ENCODE results near the gene VIT.

The VIT gene

GRCh38 chr2:36701918-36702317 lies 5.4 kb downstream of the VIT start:
- H3F3A ChIP-seq (ENCODE audit: low read depth): no peaks in the 10 kb centered on the region
- no peaks in the 10 kb centered on the region for H4K20me1 ChIP-seq (ENCODE audit: insufficient read depth, low read length, poor library complexity, severe bottlenecking)
- no peaks in the 10 kb centered on the region for H3K4me1 ChIP-seq (ENCODE audit: insufficient read depth, low read length, poor library complexity, severe bottlenecking)
- no peak overlapping the region for H3K9ac ChIP-seq (ENCODE audit: low read depth, low read length, poor library complexity, severe bottlenecking)
- H3K4me2 ChIP-seq (ENCODE audit: low read depth, low read length, poor library complexity, severe bottlenecking): no peak overlapping the region
- TF ChIP-seq CTCF (conservative IDR thresholded peaks at IDR 0.05; ENCODE audit: low read length): no peak
- H3K79me2 ChIP-seq (ENCODE audit: insufficient read depth, low read length): no peaks in the 10 kb centered on the region
- H2AFZ ChIP-seq (ENCODE audit: low read length): no peak overlapping the region
- H3K9me3 ChIP-seq (ENCODE audit: insufficient read depth, low read depth, low read length): no peaks in the 10 kb centered on the region
- H3K9me2 ChIP-seq (replicated peaks; ENCODE audit: low read depth, low read length): no peaks in the 10 kb centered on the region
- no peaks in the 10 kb centered on the region for H3K27me3 ChIP-seq (ENCODE audit: insufficient read depth, low read length, poor library complexity, severe bottlenecking)
- H3K4me3 ChIP-seq (ENCODE audit: low read length, poor library complexity, severe bottlenecking): no peak overlapping the region
- H3K36me3 ChIP-seq (ENCODE audit: insufficient read depth, low read length): no peaks in the 10 kb centered on the region

- H4K20me1 ChIP-seq (ENCODE audit: insufficient read depth, low read length, poor library complexity, severe bottlenecking): no peaks in the 10 kb centered on the region
- H3K79me2 ChIP-seq (ENCODE audit: insufficient read depth, low read length): no peaks in the 10 kb centered on the region
- no peak overlapping the region for H3K4me3 ChIP-seq (ENCODE audit: low read length, poor library complexity, severe bottlenecking)
- TF ChIP-seq EZH2phosphoT487 (IDR thresholded peaks at IDR 0.05; ENCODE audit: borderline replicate concordance) (no peak), CTCF (conservative IDR thresholded peaks at IDR 0.05; ENCODE audit: low read length) (no peak)
- no peaks in the 10 kb centered on the region for H3K36me3 ChIP-seq (ENCODE audit: insufficient read depth, low read length)
- no peaks in the 10 kb centered on the region for H3K9me2 ChIP-seq (replicated peaks; ENCODE audit: low read depth, low read length)
- H2AFZ ChIP-seq (ENCODE audit: low read length): no peak overlapping the region
- H3K9ac ChIP-seq (ENCODE audit: low read depth, low read length, poor library complexity, severe bottlenecking): no peak overlapping the region
- no peaks in the 10 kb centered on the region for H3K9me3 ChIP-seq (ENCODE audit: insufficient read depth, low read depth, low read length)
- no peaks in the 10 kb centered on the region for H3F3A ChIP-seq (ENCODE audit: low read depth)
- H3K4me1 ChIP-seq (ENCODE audit: insufficient read depth, low read length, poor library complexity, severe bottlenecking): no peaks in the 10 kb centered on the region
- no peaks in the 10 kb centered on the region for H3K27me3 ChIP-seq (ENCODE audit: insufficient read depth, low read length, poor library complexity, severe bottlenecking)
- no peak overlapping the region for H3K4me2 ChIP-seq (ENCODE audit: low read depth, low read length, poor library complexity, severe bottlenecking)
These were observed 6.3 kb downstream of the VIT start for GRCh38 chr2:36702781-36703180.

- no peak overlapping the region for H3K9ac ChIP-seq (ENCODE audit: low read depth, low read length, poor library complexity, severe bottlenecking)
These were observed 8.1 kb downstream of the VIT start for GRCh38 chr2:36704475-36705150.

More at GRCh38 chr2:36704475-36705150, 8.1 kb downstream of the VIT start:
- Histone ChIP-seq H3K4me3 (ENCODE audit: low read length, poor library complexity, severe bottlenecking) (no peak overlapping the region), H3K9me3 (ENCODE audit: insufficient read depth, low read depth, low read length) (no peaks in the 10 kb centered on the region), H3K4me2 (ENCODE audit: low read depth, low read length, poor library complexity, severe bottlenecking) (no peak overlapping the region), H3K9me2 (replicated peaks; ENCODE audit: low read depth, low read length) (no peaks in the 10 kb centered on the region), H3K36me3 (ENCODE audit: insufficient read depth, low read length) (no peaks in the 10 kb centered on the region), H3K27me3 (ENCODE audit: insufficient read depth, low read length, poor library complexity, severe bottlenecking) (no peaks in the 10 kb centered on the region), H3K4me1 (ENCODE audit: insufficient read depth, low read length, poor library complexity, severe bottlenecking) (no peaks in the 10 kb centered on the region), H3F3A (ENCODE audit: low read depth) (no peaks in the 10 kb centered on the region), H3K79me2 (ENCODE audit: insufficient read depth, low read length) (no peaks in the 10 kb centered on the region), H4K20me1 (ENCODE audit: insufficient read depth, low read length, poor library complexity, severe bottlenecking) (no peaks in the 10 kb centered on the region), H2AFZ (ENCODE audit: low read length) (no peak overlapping the region)
- TF ChIP-seq CTCF (conservative IDR thresholded peaks at IDR 0.05; ENCODE audit: low read length) (no peak), EZH2phosphoT487 (IDR thresholded peaks at IDR 0.05; ENCODE audit: borderline replicate concordance) (no peak)

All from Loucy (cell line).